Astrocyte (in vitro differentiated cells and primary cell): ENCODE results near the gene PYY. TPM values are rescaled to one million over a fixed set of nuclear protein-coding genes. Genes with fewer than 3 reads are reported as not detected.

Experiments
- DNase-seq: peaks from one replicate; pipeline ENCODE4 v3.0.0-alpha.2; 2010; ENCODE audit warnings: low read depth
- FAIRE-seq: peaks from 2 replicates; lab custom pipeline; 2011; peaks lifted over from hg19 to GRCh38; lab: Jason Lieb, UNC
- H2AFZ ChIP-seq: 2 replicates; pipeline ENCODE4 v1.6.0; 2012; ENCODE audit warnings: low read depth, low read length, inconsistent platforms
- H3K27ac ChIP-seq: 2 replicates; pipeline ENCODE4 v1.5.1; 2011; ENCODE audit warnings: low read depth, low read length, inconsistent platforms
- H3K27me3 ChIP-seq: 2 replicates; pipeline ENCODE4 v1.6.0; 2011; ENCODE audit warnings: low read length, inconsistent platforms; ENCODE audit not compliant: insufficient read depth
- H3K36me3 ChIP-seq: 2 replicates; pipeline ENCODE4 v1.5.1; 2011; ENCODE audit warnings: low read length, inconsistent platforms; ENCODE audit not compliant: insufficient read depth
- H3K4me1 ChIP-seq: 2 replicates; pipeline ENCODE4 v1.5.1; 2011; ENCODE audit warnings: low read length, inconsistent platforms; ENCODE audit not compliant: insufficient read depth
- H3K4me2 ChIP-seq: 2 replicates; pipeline ENCODE4 v1.6.0; 2012; ENCODE audit warnings: low read length, inconsistent platforms
- H3K4me3 ChIP-seq: 2 replicates; pipeline ENCODE4 v1.5.1; 2011; ENCODE audit warnings: low read depth, mild to moderate bottlenecking, low read length, inconsistent platforms; ENCODE audit not compliant: insufficient read depth
- H3K79me2 ChIP-seq: 2 replicates; pipeline ENCODE4 v1.6.0; 2012; ENCODE audit warnings: mild to moderate bottlenecking, low read length, inconsistent platforms; ENCODE audit not compliant: insufficient read depth
- H3K9ac ChIP-seq: 2 replicates; pipeline ENCODE4 v1.6.0; 2012; ENCODE audit warnings: mild to moderate bottlenecking, low read length, inconsistent platforms
- H3K9me3 ChIP-seq: 2 replicates; pipeline ENCODE4 v1.5.1; 2012; ENCODE audit warnings: low read depth, mild to moderate bottlenecking, low read length, inconsistent platforms; ENCODE audit not compliant: insufficient read depth
- H4K20me1 ChIP-seq: 2 replicates; pipeline ENCODE4 v1.6.0; 2012; ENCODE audit warnings: low read length, inconsistent platforms; ENCODE audit not compliant: insufficient read depth
- H3K27ac Mint-ChIP-seq: one replicate; pipeline ENCODE4 v1.8.0; 2021; ENCODE audit warnings: mild to moderate bottlenecking, mixed read lengths; ENCODE audit not compliant: unreplicated experiment
- H3K27me3 Mint-ChIP-seq: one replicate; pipeline ENCODE4 v1.8.0; 2021; ENCODE audit warnings: low read depth, mixed read lengths; ENCODE audit not compliant: unreplicated experiment
- H3K36me3 Mint-ChIP-seq: one replicate; pipeline ENCODE4 v1.8.0; 2021; ENCODE audit warnings: low read depth, mixed read lengths; ENCODE audit not compliant: unreplicated experiment
- H3K4me1 Mint-ChIP-seq: one replicate; pipeline ENCODE4 v1.8.0; 2021; ENCODE audit warnings: low read depth, mixed read lengths; ENCODE audit not compliant: unreplicated experiment
- H3K4me3 Mint-ChIP-seq: one replicate; pipeline ENCODE4 v1.8.0; 2021; ENCODE audit warnings: mild to moderate bottlenecking, moderate library complexity, mixed read lengths; ENCODE audit not compliant: unreplicated experiment
- H3K9me3 Mint-ChIP-seq: one replicate; pipeline ENCODE4 v1.8.0; 2021; ENCODE audit warnings: mild to moderate bottlenecking, mixed read lengths; ENCODE audit not compliant: unreplicated experiment
- EZH2 ChIP-seq: IDR thresholded peaks from 2 replicates; pipeline ENCODE4 v1.6.1; 2012; ENCODE audit warnings: mild to moderate bottlenecking, low read length, inconsistent platforms; ENCODE audit not compliant: insufficient read depth
- total RNA-seq: library from RNA; stranded (reverse); gene quantifications from 2 replicates; pipeline ENCODE4 v1.2.1, GENCODE V29; 2021
- TF ChIP-seq, protein P1 (sequence below): IDR thresholded peaks from 2 replicates; pipeline ENCODE4 v1.5.1; 2011; ENCODE audit warnings: low read depth, mild to moderate bottlenecking, inconsistent platforms, low read length, moderate library complexity; ENCODE audit not compliant: insufficient read depth

Gene PYY
- total RNA-seq, 1 donor from 2014 or later, result not detected

DNA sequence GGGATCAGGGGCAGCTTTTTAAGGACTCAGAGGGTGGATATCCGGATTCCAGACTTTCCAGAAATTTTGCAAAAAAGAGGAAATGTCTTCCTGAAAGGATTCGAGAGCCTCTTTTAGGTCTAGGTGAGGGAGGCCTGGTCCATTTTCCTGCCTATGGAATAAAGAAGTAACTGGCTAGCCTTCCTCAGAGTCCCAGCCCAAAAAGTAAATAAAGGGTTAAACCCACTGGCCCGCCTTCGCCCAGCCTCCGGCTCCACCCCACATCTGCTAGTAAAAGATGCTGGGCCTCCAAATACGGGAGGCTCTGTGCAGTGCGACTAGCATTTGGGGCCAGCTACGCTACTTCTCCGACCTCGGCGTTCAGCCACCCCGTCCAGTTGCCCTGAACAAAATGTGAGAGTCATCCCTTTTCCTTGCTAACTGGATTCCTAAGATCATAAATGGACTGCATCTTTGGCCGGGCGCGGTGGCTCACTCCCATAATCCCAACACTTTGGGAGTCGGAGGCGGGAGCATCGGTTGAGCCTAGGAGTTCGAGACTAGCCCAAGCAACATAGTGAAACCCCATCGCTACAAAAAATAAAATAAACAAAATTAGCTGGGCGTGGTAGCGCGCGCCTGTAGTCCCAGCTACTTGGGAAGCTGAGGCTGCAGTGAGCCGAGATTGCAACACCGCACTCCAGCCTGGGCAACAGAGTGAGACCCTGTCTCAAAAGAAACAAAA, 45.6 kb downstream of the PYY start:
- no peak overlapping the region for H3K27ac ChIP-seq
- peak overlapping the region; percentile 74 for H3K9ac ChIP-seq
- H3K4me1 Mint-ChIP-seq, result peaks cover 2% of the 10 kb centered on the region
- TF ChIP-seq EZH2, result no peak
- TF ChIP-seq, protein P1, sequence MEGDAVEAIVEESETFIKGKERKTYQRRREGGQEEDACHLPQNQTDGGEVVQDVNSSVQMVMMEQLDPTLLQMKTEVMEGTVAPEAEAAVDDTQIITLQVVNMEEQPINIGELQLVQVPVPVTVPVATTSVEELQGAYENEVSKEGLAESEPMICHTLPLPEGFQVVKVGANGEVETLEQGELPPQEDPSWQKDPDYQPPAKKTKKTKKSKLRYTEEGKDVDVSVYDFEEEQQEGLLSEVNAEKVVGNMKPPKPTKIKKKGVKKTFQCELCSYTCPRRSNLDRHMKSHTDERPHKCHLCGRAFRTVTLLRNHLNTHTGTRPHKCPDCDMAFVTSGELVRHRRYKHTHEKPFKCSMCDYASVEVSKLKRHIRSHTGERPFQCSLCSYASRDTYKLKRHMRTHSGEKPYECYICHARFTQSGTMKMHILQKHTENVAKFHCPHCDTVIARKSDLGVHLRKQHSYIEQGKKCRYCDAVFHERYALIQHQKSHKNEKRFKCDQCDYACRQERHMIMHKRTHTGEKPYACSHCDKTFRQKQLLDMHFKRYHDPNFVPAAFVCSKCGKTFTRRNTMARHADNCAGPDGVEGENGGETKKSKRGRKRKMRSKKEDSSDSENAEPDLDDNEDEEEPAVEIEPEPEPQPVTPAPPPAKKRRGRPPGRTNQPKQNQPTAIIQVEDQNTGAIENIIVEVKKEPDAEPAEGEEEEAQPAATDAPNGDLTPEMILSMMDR, result no peak
- no peaks in the 10 kb centered on the region for H3K9me3 ChIP-seq
- no peaks in the 10 kb centered on the region for H3K9me3 Mint-ChIP-seq
- DNase-seq (peak; percentile 47), FAIRE-seq (no peak)
- peaks cover 26% of the 10 kb centered on the region for H3K27me3 Mint-ChIP-seq
- H3K36me3 ChIP-seq, result no peaks in the 10 kb centered on the region
- H3K36me3 Mint-ChIP-seq, result peaks cover 6% of the 10 kb centered on the region
- peak overlapping the region; percentile 96 for H2AFZ ChIP-seq
- H4K20me1 ChIP-seq, result no peaks in the 10 kb centered on the region
- H3K4me2 ChIP-seq, result peak overlapping the region; percentile 91
- H3K4me1 ChIP-seq, result peaks cover 19% of the 10 kb centered on the region
- H3K27me3 ChIP-seq, result peaks cover 27% of the 10 kb centered on the region
- peak overlapping the region; percentile 58 for H3K27ac Mint-ChIP-seq
- H3K79me2 ChIP-seq, result no peaks in the 10 kb centered on the region
- peak overlapping the region; percentile 84 for H3K4me3 Mint-ChIP-seq
- H3K4me3 ChIP-seq, result peak overlapping the region; percentile 56

DNA sequence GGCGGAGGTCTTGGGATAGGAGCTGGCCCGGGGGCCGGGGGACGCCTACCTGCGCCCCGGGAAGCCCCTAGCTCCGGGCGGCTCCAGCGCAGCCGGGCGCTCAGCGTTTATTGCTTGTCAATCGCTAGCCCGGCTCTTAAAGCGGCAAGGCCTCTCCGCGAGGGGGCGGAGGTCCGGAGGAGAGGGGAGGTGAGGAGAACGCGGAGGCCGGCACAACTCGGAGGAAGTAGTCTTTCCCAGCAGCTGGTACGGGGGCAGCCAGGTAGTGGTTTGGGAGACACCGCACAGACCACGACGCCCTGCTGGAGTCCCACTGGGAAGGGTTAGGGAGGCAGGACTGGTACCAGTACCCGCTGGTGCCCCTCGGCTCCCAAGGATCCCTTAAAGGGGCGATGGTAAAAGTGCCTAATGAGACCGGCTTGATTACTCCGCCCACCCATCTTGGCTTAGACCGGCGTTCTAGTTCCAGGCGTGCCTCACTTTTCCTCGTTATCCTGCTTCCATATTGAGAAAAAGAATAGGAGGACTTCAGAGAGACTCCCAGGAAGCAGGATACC, 46.2 kb downstream of the PYY start, which contains the start of gene MPP2:
MPP2 (minus strand) TSS at position 112 of the 557 bp plus-strand sequence. CDS start 3,076 bp downstream, outside the sequence.
- peak within 1 kb of the TSS; percentile 84 for H3K4me3 Mint-ChIP-seq
- no peak within 1 kb of the TSS for H3K27ac ChIP-seq
- no peaks in the 10 kb centered on the region for H3K79me2 ChIP-seq
- peak within 1 kb of the TSS; percentile 91 for H3K4me2 ChIP-seq
- H3K4me1 Mint-ChIP-seq, result peaks cover 2% of the 10 kb centered on the region
- H3K27me3 Mint-ChIP-seq, result peaks cover 26% of the 10 kb centered on the region
- H3K27ac Mint-ChIP-seq, result peak within 1 kb of the TSS; percentile 80
- H3K9ac ChIP-seq, result peak within 1 kb of the TSS; percentile 74
- no peaks in the 10 kb centered on the region for H4K20me1 ChIP-seq
- H3K36me3 ChIP-seq, result no peaks in the 10 kb centered on the region
- H3K4me3 ChIP-seq, result peak within 1 kb of the TSS; percentile 56
- DNase-seq (peak; percentile 62), FAIRE-seq (no peak)
- TF ChIP-seq, protein P1, result no peak
- TF ChIP-seq EZH2, result no peak
- peaks cover 7% of the 10 kb centered on the region for H3K36me3 Mint-ChIP-seq
- H3K27me3 ChIP-seq, result peaks cover 24% of the 10 kb centered on the region
- peaks cover 19% of the 10 kb centered on the region for H3K4me1 ChIP-seq
- H3K9me3 ChIP-seq, result no peaks in the 10 kb centered on the region
- no peaks in the 10 kb centered on the region for H3K9me3 Mint-ChIP-seq
- H2AFZ ChIP-seq, result peak within 1 kb of the TSS; percentile 96
